H1 (cell line): Measurements from ENCODE around the gene CAMKMT. TPM values are rescaled to one million over a fixed set of nuclear protein-coding genes. Genes with fewer than 3 reads are reported as not detected.

Experiments used
- CTCF ChIA-PET: fragments of 300-600 bp; sonication (Branson Sonifier 250); formaldehyde crosslinking; loops from one replicate; lab custom pipeline; 2021; ENCODE audit not compliant: partially characterized antibody; lab: Charles Lee
- POLR2A ChIA-PET: fragments of 300-600 bp; sonication (Branson Sonifier 250); formaldehyde crosslinking; loops from one replicate; lab custom pipeline; 2021; ENCODE audit warnings: inconsistent platforms; ENCODE audit not compliant: partially characterized antibody; lab: Charles Lee
- DNase-seq, 2 experiments: peaks; one replicate each; pipeline versions ENCODE4 v3.0.0 to v3.0.0-alpha.2; 2010 to 2022; ENCODE audit warnings: low spot score in 2 of 2, low read depth in 1 of 2, mixed read lengths in 1 of 2
- FAIRE-seq: peaks from 2 replicates; lab custom pipeline; 2011; peaks lifted over from hg19 to GRCh38; lab: Jason Lieb, UNC
- H2AFZ ChIP-seq: 2 replicates; pipeline ENCODE4 v1.8.1; 2012; ENCODE audit warnings: low read length, inconsistent platforms
- H2AK5ac ChIP-seq: 2 replicates; pipeline ENCODE4 v1.6.1; 2013; ENCODE audit warnings: low read depth, low read length
- H2BK120ac ChIP-seq: replicated peaks from 2 replicates; pipeline ENCODE3; 2013; ENCODE audit warnings: low read depth, low read length, inconsistent platforms
- H2BK12ac ChIP-seq: 2 replicates; pipeline ENCODE4 v1.6.1; 2013; ENCODE audit warnings: low read depth, low read length
- H2BK15ac ChIP-seq: 2 replicates; pipeline ENCODE4 v1.6.1; 2013; ENCODE audit warnings: low read length
- H2BK20ac ChIP-seq: 2 replicates; pipeline ENCODE4 v1.6.1; 2013; ENCODE audit warnings: low read length
- H2BK5ac ChIP-seq: 2 replicates; pipeline ENCODE4 v1.6.1; 2013; ENCODE audit warnings: low read depth, low read length
- H3K14ac ChIP-seq: 2 replicates; pipeline ENCODE4 v1.6.1; 2013; ENCODE audit warnings: inconsistent platforms; ENCODE audit not compliant: insufficient read length
- H3K18ac ChIP-seq: 2 replicates; pipeline ENCODE4 v1.6.1; 2013; ENCODE audit warnings: low read length; ENCODE audit errors: extremely low read depth
- H3K23ac ChIP-seq: 2 replicates; pipeline ENCODE4 v1.6.1; 2013; ENCODE audit warnings: inconsistent platforms; ENCODE audit not compliant: insufficient read length
- H3K23me2 ChIP-seq: 2 replicates; pipeline ENCODE4 v1.6.1; 2013; ENCODE audit warnings: low read depth, low read length
- H3K27ac ChIP-seq: 2 replicates; pipeline ENCODE4 v1.6.1; 2011; ENCODE audit warnings: low read depth, low read length, inconsistent platforms
- H3K27me3 ChIP-seq, 4 experiments: replicated peaks in 1 of 4; 1 replicate in 1 of 4; 2 replicates in 3 of 4; pipeline versions ENCODE4 v1.6.1 to v1.8.1; 2011 to 2013; ENCODE audit warnings: low read length in 3 of 4, mild to moderate bottlenecking in 3 of 4, inconsistent platforms in 2 of 4, mixed read lengths in 2 of 4, moderate library complexity in 1 of 4; ENCODE audit not compliant: control insufficient read depth in 3 of 4, insufficient read depth in 3 of 4; ENCODE audit errors: extremely low read depth in 1 of 4
- H3K36me3 ChIP-seq, 4 experiments: 2 replicates each; pipeline versions ENCODE4 v1.6.1 to v1.8.1; 2011 to 2013; ENCODE audit warnings: mild to moderate bottlenecking in 4 of 4, low read length in 3 of 4, moderate library complexity in 2 of 4, control low read depth in 1 of 4, inconsistent platforms in 1 of 4; ENCODE audit not compliant: insufficient read depth in 4 of 4, control insufficient read depth in 2 of 4
- H3K4ac ChIP-seq: replicated peaks from 2 replicates; pipeline ENCODE3; 2013; ENCODE audit warnings: low read length, low read depth, mixed read lengths, inconsistent platforms; ENCODE audit not compliant: insufficient read length
- H3K4me1 ChIP-seq, 4 experiments: replicated peaks in 1 of 4; 1 replicate in 1 of 4; 2 replicates in 3 of 4; pipeline versions ENCODE4 v1.6.1 to v1.8.1; 2011 to 2013; ENCODE audit warnings: low read length in 3 of 4, inconsistent platforms in 2 of 4, mixed read lengths in 1 of 4; ENCODE audit not compliant: insufficient read depth in 4 of 4, control insufficient read depth in 3 of 4
- H3K4me2 ChIP-seq, 2 experiments: 2 replicates each; pipeline versions ENCODE4 v1.6.1 to v1.8.1; 2011 to 2013; ENCODE audit warnings: low read depth in 2 of 2, low read length in 2 of 2, control low read depth in 1 of 2, inconsistent platforms in 1 of 2, mild to moderate bottlenecking in 1 of 2; ENCODE audit not compliant: insufficient read depth in 1 of 2
- H3K4me3 ChIP-seq, 4 experiments: fragments of 200-600, 300-600 bp in 1 of 4; sonication (generic), shearing (Covaris generic), sonication (Bioruptor Twin) in 1 of 4; 2 replicates each; pipeline versions ENCODE4 v1.5.1 to v1.8.1; 2011 to 2016; ENCODE audit warnings: low read length in 4 of 4, low read depth in 3 of 4, control low read depth in 2 of 4, inconsistent platforms in 2 of 4, mild to moderate bottlenecking in 2 of 4, mixed read lengths in 1 of 4, moderate library complexity in 1 of 4; ENCODE audit not compliant: insufficient read depth in 2 of 4; ENCODE audit errors: extremely low read depth in 1 of 4
- H3K56ac ChIP-seq: replicated peaks from 2 replicates; pipeline ENCODE3; 2013; ENCODE audit warnings: low read depth, mild to moderate bottlenecking, mixed read lengths, low read length, inconsistent platforms; ENCODE audit not compliant: insufficient read length
- H3K79me1 ChIP-seq: 2 replicates; pipeline ENCODE4 v1.6.1; 2013; ENCODE audit warnings: low read depth, low read length, control low read depth
- H3K79me2 ChIP-seq, 2 experiments: 2 replicates each; pipeline versions ENCODE4 v1.6.1 to v1.8.1; 2012 to 2013; ENCODE audit warnings: low read length in 2 of 2, mild to moderate bottlenecking in 2 of 2, inconsistent platforms in 1 of 2; ENCODE audit not compliant: insufficient read depth in 2 of 2, control insufficient read depth in 1 of 2
- H3K9ac ChIP-seq, 4 experiments: replicated peaks in 1 of 4; 1 replicate in 1 of 4; 2 replicates in 3 of 4; pipeline versions ENCODE4 v1.6.1 to v1.8.1; 2011 to 2013; ENCODE audit warnings: low read depth in 3 of 4, low read length in 3 of 4, control low read depth in 2 of 4, mild to moderate bottlenecking in 2 of 4, moderate library complexity in 2 of 4, inconsistent platforms in 1 of 4; ENCODE audit errors: extremely low read depth in 1 of 4
- H3K9me3 ChIP-seq, 2 experiments: 2 replicates each; pipeline versions ENCODE4 v1.6.1 to v1.8.1; 2012 to 2013; ENCODE audit warnings: mild to moderate bottlenecking in 2 of 2, moderate library complexity in 2 of 2, control low read depth in 1 of 2, inconsistent platforms in 1 of 2, low read depth in 1 of 2, low read length in 1 of 2, mixed read lengths in 1 of 2; ENCODE audit not compliant: insufficient read depth in 2 of 2
- H4K20me1 ChIP-seq, 2 experiments: replicated peaks in 1 of 2; 2 replicates each; pipeline versions ENCODE3 to v1.8.1; 2011 to 2013; ENCODE audit warnings: inconsistent platforms in 2 of 2, low read length in 2 of 2, mild to moderate bottlenecking in 1 of 2; ENCODE audit not compliant: insufficient read depth in 2 of 2, control insufficient read depth in 1 of 2
- H4K5ac ChIP-seq: 2 replicates; pipeline ENCODE4 v1.6.1; 2013; ENCODE audit warnings: low read length, low read depth, mixed read lengths, inconsistent platforms; ENCODE audit not compliant: insufficient read length
- H4K8ac ChIP-seq: 2 replicates; pipeline ENCODE4 v1.8.0; 2013; ENCODE audit warnings: mild to moderate bottlenecking, moderate library complexity, low read length, inconsistent platforms; ENCODE audit not compliant: insufficient read depth; ENCODE audit errors: extremely low read depth
- H4K91ac ChIP-seq: replicated peaks from 2 replicates; pipeline ENCODE3; 2013; ENCODE audit warnings: low read length, mixed read lengths, inconsistent platforms; ENCODE audit not compliant: insufficient read length
- EP300 ChIP-seq, 2 experiments: IDR thresholded peaks; 1 replicate in 1 of 2; 2 replicates in 1 of 2; pipeline ENCODE4 v1.6.1; 2011 to 2012; ENCODE audit warnings: low read depth in 2 of 2, low read length in 2 of 2, mild to moderate bottlenecking in 2 of 2, borderline replicate concordance in 1 of 2, inconsistent platforms in 1 of 2, moderate library complexity in 1 of 2
- FOSL1 ChIP-seq: IDR thresholded peaks from 2 replicates; pipeline ENCODE4 v1.6.1; 2011; ENCODE audit warnings: mild to moderate bottlenecking, low read depth, low read length, moderate library complexity; ENCODE audit not compliant: insufficient read depth
- GABPA ChIP-seq: IDR thresholded peaks from 2 replicates; pipeline ENCODE4 v1.6.1; 2011; ENCODE audit warnings: mild to moderate bottlenecking, low read length, moderate library complexity, borderline replicate concordance; ENCODE audit not compliant: insufficient read depth
- GTF2F1 ChIP-seq: IDR thresholded peaks from 2 replicates; pipeline ENCODE4 v1.6.1; 2012; ENCODE audit warnings: low read depth, low read length, improper control_type of control experiment, borderline replicate concordance
- HDAC2 ChIP-seq, 2 experiments: fragments of 300-600 bp in 1 of 2; sonication (generic) in 1 of 2; IDR thresholded peaks; 2 replicates each; pipeline ENCODE4 v1.6.1; 2011 to 2012; ENCODE audit warnings: low read depth in 2 of 2, low read length in 2 of 2, mild to moderate bottlenecking in 2 of 2, moderate library complexity in 2 of 2, borderline replicate concordance in 1 of 2, inconsistent platforms in 1 of 2
- PHF8 ChIP-seq: fragments of 200-600 bp; sonication (generic); conservative IDR thresholded peaks from 2 replicates; pipeline ENCODE4 v1.7.1; 2012; ENCODE audit warnings: low read depth, mild to moderate bottlenecking, inconsistent platforms, low read length, moderate library complexity
- POLR2A ChIP-seq, 2 experiments: IDR thresholded peaks; 1 replicate in 1 of 2; 2 replicates in 1 of 2; pipeline ENCODE4 v1.6.1; 2011; ENCODE audit warnings: low read depth in 2 of 2, low read length in 2 of 2, mild to moderate bottlenecking in 2 of 2; ENCODE audit errors: control extremely low read depth in 1 of 2
- RBBP5 ChIP-seq: IDR thresholded peaks from 2 replicates; pipeline ENCODE4 v1.7.1; 2012; ENCODE audit warnings: low read depth, mild to moderate bottlenecking, inconsistent platforms, low read length, moderate library complexity, borderline replicate concordance
- SIN3A ChIP-seq, 2 experiments: IDR thresholded peaks in 1 of 2; conservative IDR thresholded peaks in 1 of 2; 2 replicates each; pipeline ENCODE4 v1.6.1; 2011 to 2012; ENCODE audit warnings: low read length in 2 of 2, improper control_type of control experiment in 1 of 2, low read depth in 1 of 2, mild to moderate bottlenecking in 1 of 2
- SIRT6 ChIP-seq: IDR thresholded peaks from one replicate; pipeline ENCODE4 v1.7.1; 2012; ENCODE audit warnings: low read length, inconsistent platforms
- SP4 ChIP-seq: IDR thresholded peaks from 2 replicates; pipeline ENCODE4 v1.6.1; 2012; ENCODE audit warnings: low read length, inconsistent platforms
- SUZ12 ChIP-seq: fragments of 200-600 bp; sonication (generic); IDR thresholded peaks from 2 replicates; pipeline ENCODE4 v1.6.1; 2012; ENCODE audit warnings: mild to moderate bottlenecking, inconsistent platforms, low read length, moderate library complexity, mixed read lengths
- TAF1 ChIP-seq: IDR thresholded peaks from 2 replicates; pipeline ENCODE4 v1.6.1; 2011; ENCODE audit warnings: mild to moderate bottlenecking, low read depth, low read length
- TAF7 ChIP-seq: optimal IDR thresholded peaks from 2 replicates; pipeline ENCODE3; 2011; ENCODE audit warnings: low read depth, mild to moderate bottlenecking, inconsistent platforms, low read length, moderate library complexity, borderline replicate concordance
- WGBS, 2 experiments: shearing (Covaris generic) in 1 of 2; methylation state at CpG; one replicate each; pipeline versions ENCODE4 v1.1.6 to v1.1.7; 2013 to 2015; ENCODE audit warnings: low lambda C conversion rate in 2 of 2, mixed read lengths in 2 of 2, inconsistent platforms in 1 of 2, low coverage in 1 of 2, missing lambda C conversion rate in 1 of 2; ENCODE audit not compliant: insufficient replicate concordance in 2 of 2, insufficient coverage in 1 of 2, insufficient read length in 1 of 2; ENCODE audit errors: extremely low coverage in 1 of 2, missing lambda C conversion rate in 1 of 2; 5-methylcytosine and 5-hydroxymethylcytosine counted together
- polyA plus RNA-seq, 7 experiments: library from polyadenylated mRNA; depleted of rRNA in 3 of 7; stranded (reverse) in 5 of 7; unstranded in 2 of 7; fragments of >200 nt in 5 of 7; fragments of 200-250 nt in 2 of 7; gene quantifications; 1 replicate in 5 of 7; 2 replicates in 1 of 7; 4 replicates in 1 of 7; pipeline versions ENCODE4 v1.2.1 to v1.2.3, GENCODE V29; 2011 to 2013; ENCODE audit warnings: missing spikeins in 2 of 7, mixed read lengths in 2 of 7
- total RNA-seq: library from RNA; stranded (reverse); fragmentation: NEBNext Ultra II Directional; extraction: Animal tissue kit (Norgen Biotek cat#: 25700); gene quantifications from 2 replicates; pipeline ENCODE4 v1.2.1, GENCODE V29; 2021

CAMKMT gene
- total and polyA plus RNA-seq, 2 of the 8 experiments (the other 6 are each of a cell fraction or from before 2014, with no cell fraction given), result 14.7 to 22.4 TPM

GRCh38 chr2:44723921-44724320 lies 362.2 kb downstream of the CAMKMT start:
- no peak for FAIRE-seq
- Histone ChIP-seq H4K8ac (no peak overlapping the region), H3K9ac (no peak overlapping the region), H3K27me3 (no peaks in the 10 kb centered on the region), H3K79me1 (no peaks in the 10 kb centered on the region), H3K4me3 (no peak overlapping the region), H3K4ac (no peak overlapping the region), H2BK5ac (no peak overlapping the region), H3K4me2 (no peak overlapping the region), H3K27ac (no peak overlapping the region), H2BK15ac (no peak overlapping the region), H3K9me3 (no peaks in the 10 kb centered on the region), H2BK20ac (no peak overlapping the region), H2AK5ac (no peak overlapping the region), H4K20me1 (no peaks in the 10 kb centered on the region), H3K18ac (no peak overlapping the region), H3K23me2 (no peaks in the 10 kb centered on the region; the same call in 1 of the 2 replicates), H3K4me1 (no peaks in the 10 kb centered on the region), H4K5ac (no peak overlapping the region), H3K23ac (no peak overlapping the region), H3K56ac (no peak overlapping the region), H2BK120ac (no peak overlapping the region), H3K79me2 (no peaks in the 10 kb centered on the region), H3K14ac (no peak overlapping the region), H4K91ac (no peak overlapping the region), H3K36me3 (no peaks in the 10 kb centered on the region; a peak in 1 of 8 replicates), H2BK12ac (no peak overlapping the region), H2AFZ (no peak overlapping the region)
- no peak for DNase-seq
- ChIA-PET CTCF (interaction anchor here (0.7 to 2.0 kb wide), 4 partner anchors 9 to 380 kb away, joined by 4 to 9 read pairs (median 4); no protein-coding TSS in a partner anchor), POLR2A (no interaction called here)
- 85% methylated on average over 3 of the region's 3 CpGs; no CpG with 5 or more reads in 1 of the 2 experiments for WGBS, 2 experiments
- TF ChIP-seq POLR2A (IDR thresholded peaks at IDR 0.05; ENCODE audit: control extremely low read depth in 1 of 2, low read depth in 2 of 2, low read length in 2 of 2) (no peak), TAF7 (no peak), HDAC2 (IDR thresholded peaks at IDR 0.05; ENCODE audit: borderline replicate concordance in 1 of 2, low read depth in 2 of 2, low read length in 2 of 2) (no peak), SIRT6 (no peak), SUZ12 (no peak), SIN3A (conservative IDR thresholded peaks at IDR 0.05 in 1 of 2, IDR thresholded peaks at IDR 0.05 in 1 of 2; ENCODE audit: low read depth in 1 of 2, low read length in 2 of 2) (no peak), GTF2F1 (no peak), TAF1 (no peak), GABPA (no peak), FOSL1 (no peak), SP4 (no peak), PHF8 (no peak), EP300 (IDR thresholded peaks at IDR 0.05; ENCODE audit: borderline replicate concordance in 1 of 2, low read depth in 2 of 2, low read length in 2 of 2) (no peak), RBBP5 (no peak)
